Epidermal melanocyte (primary cell): ENCODE measurements around the gene OBSCN.

ENCODE experiments used
- DNase-seq: peaks from one replicate; pipeline ENCODE4 v3.0.0; 2011; ENCODE audit warnings: low spot score; ENCODE audit not compliant: insufficient read length

The OBSCN gene

GRCh38 chr1:228352677-228353481 lies 145.0 kb downstream of the OBSCN start:
- DNase-seq, result no peak

GRCh38 chr1:228353601-228354371 lies 145.9 kb downstream of the OBSCN start:
- DNase-seq, result no peak

- DNase-seq, result no peak
Observed at GRCh38 chr1:228354390-228355320, 146.8 kb downstream of the OBSCN start.

GRCh38 chr1:228356897-228357680 lies 149.2 kb downstream of the OBSCN start:
- no peak for DNase-seq

GRCh38 chr1:228358039-228358763 lies 150.4 kb downstream of the OBSCN start:
- no peak for DNase-seq

GRCh38 chr1:228358764-228359612 lies 151.1 kb downstream of the OBSCN start:
- no peak for DNase-seq

GRCh38 chr1:228359613-228360532 lies 152.0 kb downstream of the OBSCN start:
- DNase-seq, result no peak

GRCh38 chr1:228360533-228361313 lies 152.9 kb downstream of the OBSCN start:
- no peak for DNase-seq

- DNase-seq, result no peak
Observed at GRCh38 chr1:228361314-228362140, 153.7 kb downstream of the OBSCN start.

- DNase-seq, result no peak
Observed at GRCh38 chr1:228362141-228362883, 154.5 kb downstream of the OBSCN start.

GRCh38 chr1:228362884-228363450 lies 155.1 kb downstream of the OBSCN start:
- no peak for DNase-seq

- no peak for DNase-seq
Observed at GRCh38 chr1:228363686-228364067, 155.8 kb downstream of the OBSCN start.

GRCh38 chr1:228364068-228364705 lies 156.3 kb downstream of the OBSCN start:
- DNase-seq, result no peak

GRCh38 chr1:228364706-228365213 lies 156.9 kb downstream of the OBSCN start:
- no peak for DNase-seq
